Common myeloid progenitor, CD34-positive (primary cell): ENCODE data around the gene CEACAM19.
"Not testable (repeated sequence)": the region's sequence is repeated elsewhere in the genome, so short reads cannot be mapped to it uniquely, and the experiment has no call there.

Experiments
- CTCF ChIA-PET: fragments of 350-600 bp; sonication (Branson Sonifier 250); formaldehyde crosslinking; loops from one replicate; lab custom pipeline; 2021; ENCODE audit warnings: antibody characterized with exemption; lab: Charles Lee
- POLR2A ChIA-PET: fragments of 350-600 bp; sonication (Branson Sonifier 250); formaldehyde crosslinking; loops from one replicate; lab custom pipeline; 2021; ENCODE audit warnings: antibody characterized with exemption; lab: Charles Lee
- DNase-seq, 3 donors: peaks; one replicate each; pipeline versions ENCODE4 v3.0.0 to v3.0.0-alpha.2; 2013
- H3K27ac ChIP-seq, 2 experiments: 1 replicate in 1 of 2; 2 replicates in 1 of 2; pipeline ENCODE4 v1.7.0; 2013; ENCODE audit warnings: inconsistent platforms in 2 of 2, low read length in 2 of 2, mild to moderate bottlenecking in 2 of 2, low read depth in 1 of 2, moderate library complexity in 1 of 2; ENCODE audit not compliant: severe bottlenecking in 2 of 2, insufficient read depth in 1 of 2, poor library complexity in 1 of 2
- H3K27me3 ChIP-seq, 5 experiments: replicated peaks in 2 of 5; 1 replicate in 3 of 5; 2 replicates in 2 of 5; pipeline versions ENCODE4 v1.6.1 to v1.7.0; 2013; ENCODE audit warnings: low read length in 4 of 5, mild to moderate bottlenecking in 2 of 5, moderate library complexity in 2 of 5, inconsistent platforms in 1 of 5; ENCODE audit not compliant: insufficient read depth in 5 of 5, control insufficient read depth in 4 of 5
- H3K36me3 ChIP-seq, 4 experiments: 1 replicate in 2 of 4; 2 replicates in 2 of 4; pipeline versions ENCODE4 v1.6.1 to v1.7.0; 2013; ENCODE audit warnings: low read length in 3 of 4, control low read depth in 1 of 4, mild to moderate bottlenecking in 1 of 4; ENCODE audit not compliant: control insufficient read depth in 4 of 4, insufficient read depth in 4 of 4
- H3K4me1 ChIP-seq, 4 experiments: 1 replicate in 3 of 4; 2 replicates in 1 of 4; pipeline versions ENCODE4 v1.6.1 to v1.7.1; 2013; ENCODE audit warnings: low read length in 3 of 4, mild to moderate bottlenecking in 3 of 4, control low read depth in 1 of 4, inconsistent platforms in 1 of 4, moderate library complexity in 1 of 4; ENCODE audit not compliant: control insufficient read depth in 4 of 4, insufficient read depth in 4 of 4; ENCODE audit errors: control extremely low read depth in 1 of 4
- H3K4me3 ChIP-seq, 7 experiments: 1 replicate in 4 of 7; 2 replicates in 3 of 7; pipeline versions ENCODE4 v1.5.1 to v1.7.0; 2013; ENCODE audit warnings: mild to moderate bottlenecking in 7 of 7, low read length in 6 of 7, moderate library complexity in 6 of 7, inconsistent platforms in 2 of 7, low read depth in 2 of 7, control low read depth in 1 of 7; ENCODE audit not compliant: insufficient read depth in 4 of 7, control insufficient read depth in 1 of 7; ENCODE audit errors: extremely low read depth in 1 of 7
- H3K9me3 ChIP-seq, 5 experiments: 1 replicate in 4 of 5; 2 replicates in 1 of 5; pipeline versions ENCODE4 v1.6.1 to v1.7.1; 2013; ENCODE audit warnings: low read length in 4 of 5, mild to moderate bottlenecking in 2 of 5, inconsistent platforms in 1 of 5, low read depth in 1 of 5, moderate library complexity in 1 of 5; ENCODE audit not compliant: control insufficient read depth in 4 of 5, insufficient read depth in 2 of 5; ENCODE audit errors: control extremely low read depth in 1 of 5
- WGBS: methylation state at CpG from one replicate; pipeline ENCODE4 v1.1.5; 2013; ENCODE audit not compliant: insufficient coverage; 5-methylcytosine and 5-hydroxymethylcytosine counted together

Gene CEACAM19

GRCh38 chr19:44704982-44705381 lies 33.7 kb downstream of the CEACAM19 start:
- ChIA-PET CTCF (no interaction called here), POLR2A (interaction anchor here (0.6 kb wide), 1 partner anchor 10 kb away, joined by 4 read pairs; no protein-coding TSS in a partner anchor)
- 83% methylated on average over 1 of the region's 1 CpG for WGBS
- H3K27me3 ChIP-seq, result no peaks in the 10 kb centered on the region
- no peak overlapping the region for H3K4me3 ChIP-seq
- no peaks in the 10 kb centered on the region for H3K9me3 ChIP-seq
- no peaks in the 10 kb centered on the region for H3K36me3 ChIP-seq
- no peak for DNase-seq
- H3K27ac ChIP-seq, result no peak overlapping the region
- peaks cover 0 to 3% (median 1%) of the 10 kb centered on the region in 4 experiments for H3K4me1 ChIP-seq

GRCh38 chr19:44705502-44706010 lies 34.3 kb downstream of the CEACAM19 start:
- Histone ChIP-seq H3K9me3 (no peaks in the 10 kb centered on the region), H3K4me3 (no peak overlapping the region), H3K27me3 (no peaks in the 10 kb centered on the region), H3K27ac (no peak overlapping the region), H3K4me1 (peaks cover 0 to 9% (median 7%) of the 10 kb centered on the region in 4 experiments), H3K36me3 (no peaks in the 10 kb centered on the region)
- ChIA-PET CTCF (interaction anchor here (1.1 to 1.4 kb wide), 3 partner anchors 10 to 16 kb away, joined by 3 to 5 read pairs (median 3); no protein-coding TSS in a partner anchor), POLR2A (interaction anchor here (0.6 kb wide), 1 partner anchor 9 kb away, joined by 4 read pairs; no protein-coding TSS in a partner anchor)
- 100% methylated on average over 9 of the region's 12 CpGs for WGBS
- no peak for DNase-seq

DNA sequence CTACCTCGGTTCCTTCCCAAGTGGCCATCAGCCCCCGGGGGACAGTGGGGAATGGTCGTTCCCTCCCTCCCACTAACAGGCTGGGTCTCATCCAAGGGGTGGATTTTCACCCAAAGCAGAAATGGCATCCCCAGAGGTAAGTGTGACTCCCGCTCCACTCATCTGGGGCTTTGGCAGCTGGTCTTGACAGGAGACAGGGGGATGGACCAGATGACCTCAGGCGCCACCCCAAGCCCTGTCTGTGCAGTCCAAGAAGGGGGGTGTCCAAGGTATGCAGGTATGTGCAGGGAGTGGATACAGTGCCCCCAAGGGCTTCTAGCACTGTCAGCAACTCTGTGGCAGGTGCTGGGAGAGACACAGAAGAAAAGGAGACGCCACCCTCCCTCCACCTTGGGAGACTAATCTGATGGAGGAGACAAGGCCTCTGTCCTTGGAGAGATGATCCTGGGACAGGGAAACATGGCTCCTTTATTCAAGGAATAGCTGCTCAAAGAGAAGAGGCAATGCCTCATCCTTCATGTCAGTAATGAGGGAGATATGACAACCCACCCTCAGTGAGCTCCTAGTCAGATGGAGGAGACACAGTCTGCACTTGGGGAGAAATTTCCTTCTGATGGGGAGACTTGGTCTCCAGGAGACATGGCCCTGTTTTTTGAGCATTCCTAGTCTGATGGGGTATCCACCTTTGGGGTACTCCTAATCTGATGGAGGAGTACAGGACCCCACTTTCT lies 35.4 kb downstream of the CEACAM19 start:
- no peaks in the 10 kb centered on the region for H3K9me3 ChIP-seq
- CTCF ChIA-PET, result interaction anchor here (1.1 to 1.4 kb wide), 3 partner anchors 9 to 17 kb away, joined by 3 to 5 read pairs (median 3); no protein-coding TSS in a partner anchor
- 93% methylated on average over 5 of the region's 6 CpGs for WGBS
- POLR2A ChIA-PET, result no interaction called here
- DNase-seq, result no peak
- H3K4me1 ChIP-seq, result peaks cover 0 to 12% (median 10%) of the 10 kb centered on the region in 4 experiments
- no peak overlapping the region for H3K27ac ChIP-seq
- H3K4me3 ChIP-seq, result no peak overlapping the region
- no peaks in the 10 kb centered on the region for H3K36me3 ChIP-seq
- no peaks in the 10 kb centered on the region for H3K27me3 ChIP-seq

GRCh38 chr19:44707794-44708193 lies 36.5 kb downstream of the CEACAM19 start:
- no peak overlapping the region for H3K27ac ChIP-seq
- no peak for DNase-seq
- no peaks in the 10 kb centered on the region for H3K9me3 ChIP-seq
- H3K4me3 ChIP-seq, result no peak overlapping the region
- H3K27me3 ChIP-seq, result no peaks in the 10 kb centered on the region
- 98% methylated on average over 19 of the region's 20 CpGs for WGBS
- POLR2A ChIA-PET, result no interaction called here
- H3K4me1 ChIP-seq, result peaks cover 0 to 13% (median 10%) of the 10 kb centered on the region in 4 experiments
- CTCF ChIA-PET, result interaction anchor here (1.7 kb wide), 1 partner anchor 14 kb away, joined by 9 read pairs; no protein-coding TSS in a partner anchor
- H3K36me3 ChIP-seq, result no peaks in the 10 kb centered on the region

DNA sequence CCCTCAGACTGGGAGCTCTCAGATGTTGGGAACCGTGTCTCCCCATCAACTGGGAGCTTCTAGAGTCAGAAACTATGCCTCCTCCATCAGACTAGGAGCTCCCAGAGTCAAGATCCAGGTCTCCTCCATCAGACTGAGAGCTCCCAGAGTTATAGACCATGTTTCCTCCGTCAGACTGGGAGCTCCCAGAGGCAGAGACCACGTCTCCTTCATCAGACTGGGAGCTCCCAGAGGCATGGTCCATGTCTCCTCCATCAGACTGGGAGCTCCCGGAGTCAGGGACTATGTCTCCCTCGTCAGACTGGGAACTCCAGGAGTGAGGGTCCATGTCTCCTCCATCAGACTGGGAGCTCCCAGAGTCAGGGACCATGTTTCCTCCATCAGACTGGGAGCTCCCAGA lies 37.7 kb downstream of the CEACAM19 start:
- H3K4me1 ChIP-seq, result peaks cover 0 to 14% (median 12%) of the 10 kb centered on the region in 4 experiments
- H3K27me3 ChIP-seq, result no peaks in the 10 kb centered on the region
- H3K27ac ChIP-seq, result no peak overlapping the region
- no peaks in the 10 kb centered on the region for H3K9me3 ChIP-seq
- H3K4me3 ChIP-seq, result no peak overlapping the region
- WGBS, result 98% methylated on average over 5 of the region's 5 CpGs
- no peaks in the 10 kb centered on the region for H3K36me3 ChIP-seq
- CTCF ChIA-PET, result interaction anchor here (1.2 to 1.7 kb wide), 3 partner anchors 13 to 76 kb away, joined by 4 to 9 read pairs (median 6); no protein-coding TSS in a partner anchor
- POLR2A ChIA-PET, result no interaction called here
- DNase-seq, result no peak

- WGBS, result 96% methylated on average over 4 of the region's 4 CpGs
- CTCF ChIA-PET, result interaction anchor here (1.2 to 1.8 kb wide), 4 partner anchors 12 to 75 kb away, joined by 4 to 9 read pairs (median 6); no protein-coding TSS in a partner anchor
- H3K36me3 ChIP-seq, DNase-seq, H3K27ac ChIP-seq, H3K27me3 ChIP-seq, H3K4me3 ChIP-seq, POLR2A ChIA-PET, H3K9me3 ChIP-seq: not testable (repeated sequence)
- peaks cover 0 to 14% (median 12%) of the 10 kb centered on the region in 4 experiments for H3K4me1 ChIP-seq
These were observed 38.4 kb downstream of the CEACAM19 start for GRCh38 chr19:44709434-44710266.
